Naive thymus-derived CD4-positive, alpha-beta T cell (primary cell): Measurements from ENCODE around the gene EIF4B. TPM values are rescaled to one million over a fixed set of nuclear protein-coding genes. Genes with fewer than 3 reads are reported as not detected.
A peak's percentile ranks its signal among the peaks of the same experiment; 100 is the strongest.

Experiments used
- ATAC-seq: fragments of 150-1000 bp; cut with Tn5 transposase; 2 replicates; pipeline ENCODE4 v1.10.0; 2021; ENCODE audit warnings: mild to moderate bottlenecking, moderate library complexity
- CTCF ChIA-PET: fragments of 350-600 bp; sonication (Branson Sonifier 250); formaldehyde crosslinking; loops from one replicate; lab custom pipeline; 2021; ENCODE audit warnings: antibody characterized with exemption; lab: Charles Lee
- POLR2A ChIA-PET: fragments of 350-600 bp; sonication (Branson Sonifier 250); formaldehyde crosslinking; loops from one replicate; lab custom pipeline; 2021; ENCODE audit warnings: antibody characterized with exemption, inconsistent platforms; lab: Charles Lee
- DNase-seq, 9 donors: peaks; one replicate each; pipeline versions ENCODE4 v3.0.0 to v3.0.0-alpha.2; 2020 to 2022; ENCODE audit warnings: mixed read lengths in 1 of 9
- H3K27ac ChIP-seq: one replicate; pipeline ENCODE4 v1.7.0; 2013; ENCODE audit warnings: mild to moderate bottlenecking, low read depth, low read length, moderate library complexity
- H3K27me3 ChIP-seq, 2 donors: one replicate each; pipeline ENCODE4 v1.7.0; 2013; ENCODE audit warnings: low read length in 2 of 2, mild to moderate bottlenecking in 2 of 2, moderate library complexity in 2 of 2; ENCODE audit not compliant: control insufficient read depth in 2 of 2, insufficient read depth in 2 of 2
- H3K36me3 ChIP-seq, 3 experiments: 1 replicate in 2 of 3; 2 replicates in 1 of 3; pipeline ENCODE4 v1.7.0; 2013; ENCODE audit warnings: low read length in 3 of 3, mild to moderate bottlenecking in 3 of 3, moderate library complexity in 1 of 3; ENCODE audit not compliant: insufficient read depth in 3 of 3, control insufficient read depth in 2 of 3
- H3K4me1 ChIP-seq, 2 donors: one replicate each; pipeline ENCODE4 v1.7.0; 2013; ENCODE audit warnings: low read length in 2 of 2, mild to moderate bottlenecking in 2 of 2, moderate library complexity in 1 of 2; ENCODE audit not compliant: control insufficient read depth in 2 of 2, insufficient read depth in 2 of 2
- H3K4me3 ChIP-seq: 2 replicates; pipeline ENCODE4 v1.7.0; 2013; ENCODE audit warnings: mild to moderate bottlenecking, low read length
- H3K9me3 ChIP-seq, 3 experiments: 1 replicate in 2 of 3; 2 replicates in 1 of 3; pipeline ENCODE4 v1.7.0; 2013; ENCODE audit warnings: low read length in 3 of 3; ENCODE audit not compliant: control insufficient read depth in 2 of 3
- H3K27ac Mint-ChIP-seq, 9 donors: one replicate each; pipeline ENCODE4 v1.8.0; 2020 to 2022; ENCODE audit warnings: mixed read lengths in 9 of 9, mild to moderate bottlenecking in 8 of 9, moderate library complexity in 5 of 9, inconsistent platforms in 2 of 9
- H3K27me3 Mint-ChIP-seq, 5 donors: one replicate each; pipeline ENCODE4 v1.8.0; 2021 to 2022; ENCODE audit warnings: mixed read lengths in 5 of 5, mild to moderate bottlenecking in 1 of 5
- H3K36me3 Mint-ChIP-seq, 5 donors: one replicate each; pipeline ENCODE4 v1.8.0; 2020 to 2022; ENCODE audit warnings: mixed read lengths in 5 of 5, mild to moderate bottlenecking in 3 of 5, inconsistent platforms in 1 of 5
- H3K4me1 Mint-ChIP-seq, 7 donors: one replicate each; pipeline ENCODE4 v1.8.0; 2020 to 2022; ENCODE audit warnings: mixed read lengths in 7 of 7, mild to moderate bottlenecking in 3 of 7, inconsistent platforms in 1 of 7
- H3K4me3 Mint-ChIP-seq, 10 donors: one replicate each; pipeline ENCODE4 v1.8.0; 2020 to 2022; ENCODE audit warnings: mild to moderate bottlenecking in 10 of 10, mixed read lengths in 10 of 10, moderate library complexity in 6 of 10, inconsistent platforms in 2 of 10
- H3K9me3 Mint-ChIP-seq, 11 donors: one replicate each; pipeline ENCODE4 v1.8.0; 2020 to 2022; ENCODE audit warnings: mixed read lengths in 11 of 11, mild to moderate bottlenecking in 4 of 11, inconsistent platforms in 1 of 11, moderate library complexity in 1 of 11
- intact Hi-C, 2 donors: fragments of 100-400 bp; cut with micrococcal nuclease; formaldehyde crosslinking; loops; one replicate each; pipeline ENCODE4 v1.15.1; 2023
- polyA plus RNA-seq, 2 donors: library from polyadenylated mRNA; unstranded; fragments of 300-500 nt; fragmentation: Illumina TruSeq; gene quantifications; one replicate each; pipeline ENCODE4 v1.2.3, GENCODE V29; 2021
- total RNA-seq, 6 experiments: library from RNA in 5 of 6; stranded (reverse) in 5 of 6; gene quantifications; 1 replicate in 5 of 6; 2 replicates in 1 of 6; pipeline ENCODE4 v1.2.3 and lab custom pipeline; 2021 to 2026

Gene EIF4B
- total and polyA plus RNA-seq, 7 experiments from 2014 or later: 134 to 919 (median 613) TPM

GRCh38 chr12:53057816-53058500 is 51.7 kb downstream of the EIF4B start:
- Mint-ChIP-seq H3K9me3 (no peaks in the 10 kb centered on the region), H3K4me3 (no peak overlapping the region), H3K36me3 (no peaks in the 10 kb centered on the region), H3K27me3 (no peaks in the 10 kb centered on the region), H3K4me1 (peaks cover 8 to 17% (median 11%) of the 10 kb centered on the region in 7 donors), H3K27ac (peak overlapping the region in 2 of 9 donors; percentile 42 to 51)
- Histone ChIP-seq H3K27me3 (no peaks in the 10 kb centered on the region), H3K4me3 (no peak overlapping the region), H3K36me3 (no peaks in the 10 kb centered on the region), H3K27ac (no peak overlapping the region), H3K9me3 (no peaks in the 10 kb centered on the region), H3K4me1 (peaks cover 6 to 9% of the 10 kb centered on the region in 2 donors)
- no peak for DNase-seq
- intact Hi-C loops: loop anchor here in 1 of 2 donors (10.0 kb wide), 1 partner anchor 447 kb away; the partner anchor contains the start of genes NPFF and TARBP2
- CTCF ChIA-PET: no interaction called here
- ATAC-seq: no peak
- POLR2A ChIA-PET: interaction anchor here (1.8 kb wide), 1 partner anchor 8 kb away, joined by 4 read pairs; no protein-coding TSS in a partner anchor

GRCh38 chr12:53058674-53059433 is 52.6 kb downstream of the EIF4B start:
- ChIA-PET CTCF (no interaction called here), POLR2A (no interaction called here)
- Histone ChIP-seq H3K9me3 (no peaks in the 10 kb centered on the region), H3K4me1 (peaks cover under 1 to 3% of the 10 kb centered on the region in 2 donors), H3K27me3 (no peaks in the 10 kb centered on the region), H3K4me3 (no peak overlapping the region), H3K36me3 (peaks cover 0 to 5% (median 0%) of the 10 kb centered on the region in 3 experiments), H3K27ac (no peak overlapping the region)
- ATAC-seq: no peak
- Mint-ChIP-seq H3K27ac (no peak overlapping the region), H3K4me3 (no peak overlapping the region), H3K9me3 (no peaks in the 10 kb centered on the region), H3K27me3 (no peaks in the 10 kb centered on the region), H3K4me1 (peaks cover 4 to 14% (median 5%) of the 10 kb centered on the region in 7 donors), H3K36me3 (no peaks in the 10 kb centered on the region)
- intact Hi-C loops: loop anchor here in 1 of 2 donors (10.0 kb wide), 1 partner anchor 446 kb away; the partner anchor contains the start of genes NPFF and TARBP2
- DNase-seq: no peak

GRCh38 chr12:53059434-53060063 is 53.3 kb downstream of the EIF4B start:
- no peak overlapping the region for H3K27ac ChIP-seq
- no peaks in the 10 kb centered on the region for H3K9me3 Mint-ChIP-seq
- POLR2A ChIA-PET: interaction anchor here (1.1 kb wide), 1 partner anchor 14 kb away, joined by 3 read pairs; no protein-coding TSS in a partner anchor
- CTCF ChIA-PET: no interaction called here
- H3K36me3 Mint-ChIP-seq: peaks cover 0 to under 1% (median 0%) of the 10 kb centered on the region in 5 donors
- H3K4me3 Mint-ChIP-seq: no peak overlapping the region
- no peaks in the 10 kb centered on the region for H3K9me3 ChIP-seq
- H3K36me3 ChIP-seq: peaks cover 0 to 12% (median 0%) of the 10 kb centered on the region in 3 experiments
- intact Hi-C loops: loop anchor here in 1 of 2 donors (10.0 kb wide), 1 partner anchor 445 kb away; the partner anchor contains the start of genes NPFF and TARBP2
- H3K27me3 Mint-ChIP-seq: no peaks in the 10 kb centered on the region
- ATAC-seq: no peak
- DNase-seq: no peak
- H3K4me1 ChIP-seq: peaks cover 0 to 2% of the 10 kb centered on the region in 2 donors
- no peaks in the 10 kb centered on the region for H3K27me3 ChIP-seq
- peaks cover 0 to 10% (median 0%) of the 10 kb centered on the region in 7 donors for H3K4me1 Mint-ChIP-seq
- H3K4me3 ChIP-seq: no peak overlapping the region
- peak overlapping the region in 1 of 9 donors; percentile 6 for H3K27ac Mint-ChIP-seq

- Histone ChIP-seq H3K4me3 (no peak overlapping the region), H3K9me3 (no peaks in the 10 kb centered on the region), H3K27me3 (no peaks in the 10 kb centered on the region), H3K27ac (no peak overlapping the region), H3K4me1 (peaks cover 0 to 2% of the 10 kb centered on the region in 2 donors), H3K36me3 (peaks cover 0 to 19% (median 0%) of the 10 kb centered on the region in 3 experiments)
- POLR2A ChIA-PET: interaction anchor here (1.1 kb wide), 1 partner anchor 13 kb away, joined by 3 read pairs; no protein-coding TSS in a partner anchor
- intact Hi-C loops: no loop called here
- Mint-ChIP-seq H3K4me3 (no peak overlapping the region), H3K9me3 (no peaks in the 10 kb centered on the region), H3K4me1 (peaks cover 0 to 10% (median 0%) of the 10 kb centered on the region in 7 donors), H3K27ac (peak overlapping the region in 1 of 9 donors; percentile 6), H3K27me3 (no peaks in the 10 kb centered on the region), H3K36me3 (peaks cover 0 to 7% (median 2%) of the 10 kb centered on the region in 5 donors)
- ATAC-seq (no peak), DNase-seq (no peak)
- CTCF ChIA-PET: interaction anchor here (1.5 kb wide), 1 partner anchor 43 kb away, joined by 4 read pairs; the partner anchor contains the start of gene SOAT2
Measured at GRCh38 chr12:53060064-53060720, 53.9 kb downstream of the EIF4B start.

- no peak for ATAC-seq
- no peaks in the 10 kb centered on the region for H3K9me3 ChIP-seq
- H3K36me3 Mint-ChIP-seq: peaks cover 0 to 8% (median 3%) of the 10 kb centered on the region in 5 donors
- no peak overlapping the region for H3K4me3 ChIP-seq
- H3K27ac ChIP-seq: no peak overlapping the region
- no peak overlapping the region for H3K4me3 Mint-ChIP-seq
- H3K4me1 ChIP-seq: no peaks in the 10 kb centered on the region
- no peaks in the 10 kb centered on the region for H3K9me3 Mint-ChIP-seq
- ChIA-PET CTCF (interaction anchor here (1.2 to 1.5 kb wide), 2 partner anchors 9 to 42 kb away, joined by 3 to 4 read pairs; partner anchors contain the start of gene SOAT2), POLR2A (interaction anchor here (1.1 to 1.3 kb wide), 2 partner anchors 13 to 18 kb away, joined by 3 to 6 read pairs; partner anchors contain the start of gene SPRYD3)
- intact Hi-C loops: no loop called here
- peaks cover 0 to 25% (median 4%) of the 10 kb centered on the region in 3 experiments for H3K36me3 ChIP-seq
- DNase-seq: no peak
- H3K27ac Mint-ChIP-seq: no peak overlapping the region
- H3K27me3 Mint-ChIP-seq: no peaks in the 10 kb centered on the region
- peaks cover 0 to 7% (median under 1%) of the 10 kb centered on the region in 7 donors for H3K4me1 Mint-ChIP-seq
- no peaks in the 10 kb centered on the region for H3K27me3 ChIP-seq
Measured at GRCh38 chr12:53060721-53061276, 54.5 kb downstream of the EIF4B start.
